SU-DHL-6 (cell line): ENCODE data around the gene RAB6B.

Experiments
- H2AFZ ChIP-seq: fragments of 200-600 bp; sonication (generic); 2 replicates; pipeline ENCODE4 v1.6.1; 2014; ENCODE audit warnings: low read depth, mild to moderate bottlenecking, moderate library complexity, mixed read lengths, antibody characterized with exemption, low read length; ENCODE audit not compliant: severe bottlenecking
- H3F3A ChIP-seq: fragments of 200-600 bp; shearing (Covaris generic); 2 replicates; pipeline ENCODE4 v1.6.0; 2016; ENCODE audit warnings: antibody characterized with exemption, mild to moderate bottlenecking; ENCODE audit not compliant: insufficient read depth
- H3K27ac ChIP-seq: fragments of 200-600 bp; sonication (generic); 2 replicates; pipeline ENCODE4 v1.5.1; 2016; ENCODE audit warnings: low read depth, mild to moderate bottlenecking, low read length, moderate library complexity, mixed read lengths
- H3K27me3 ChIP-seq: fragments of 200-600 bp; sonication (generic), shearing (Covaris generic); 2 replicates; pipeline ENCODE4 v1.6.0; 2014; ENCODE audit warnings: mild to moderate bottlenecking, low read length
- H3K36me3 ChIP-seq: fragments of 200-600 bp; sonication (generic); 2 replicates; pipeline ENCODE4 v1.6.1; 2014; ENCODE audit warnings: mild to moderate bottlenecking, low read length, mixed read lengths
- H3K4me2 ChIP-seq: fragments of 300-600, 200-600 bp; shearing (Covaris generic), sonication (generic); 2 replicates; pipeline ENCODE4 v1.6.0; 2014; ENCODE audit warnings: low read length, low read depth, mild to moderate bottlenecking; ENCODE audit not compliant: poor library complexity, severe bottlenecking
- H3K4me3 ChIP-seq: fragments of 200-600 bp; sonication (generic); 2 replicates; pipeline ENCODE4 v1.5.1; 2014; ENCODE audit warnings: antibody characterized with exemption, low read length, mild to moderate bottlenecking, mixed read lengths; ENCODE audit not compliant: insufficient read depth, poor library complexity, severe bottlenecking
- H3K79me2 ChIP-seq: fragments of 200-600 bp; sonication (generic); 2 replicates; pipeline ENCODE4 v1.6.1; 2014; ENCODE audit warnings: mild to moderate bottlenecking, low read length, moderate library complexity; ENCODE audit not compliant: insufficient read depth
- H3K9ac ChIP-seq: fragments of 200-600 bp; sonication (generic); 2 replicates; pipeline ENCODE4 v1.7.0; 2014; ENCODE audit warnings: mild to moderate bottlenecking, low read length
- H3K9me2 ChIP-seq: fragments of 200-600 bp; sonication (generic); replicated peaks from 2 replicates; pipeline ENCODE4 v1.6.1; 2014; ENCODE audit warnings: low read length; ENCODE audit not compliant: insufficient read depth
- H3K9me3 ChIP-seq: fragments of 200-600 bp; sonication (generic); 2 replicates; pipeline ENCODE4 v1.6.1; 2014; ENCODE audit warnings: low read length, mixed read lengths; ENCODE audit not compliant: insufficient read depth
- H4K20me1 ChIP-seq: fragments of 200-600 bp; sonication (generic); 2 replicates; pipeline ENCODE4 v1.6.1; 2014; ENCODE audit warnings: low read depth, mild to moderate bottlenecking, antibody characterized with exemption, low read length, moderate library complexity, mixed read lengths
- CTCF ChIP-seq: fragments of 200-600 bp; sonication (generic); IDR thresholded peaks from one replicate; pipeline ENCODE4 v1.5.1; 2017; ENCODE audit warnings: antibody characterized with exemption, mild to moderate bottlenecking, low read length, moderate library complexity; ENCODE audit not compliant: insufficient read depth, poor library complexity, severe bottlenecking
- EZH2phosphoT487 ChIP-seq: fragments of 200-600 bp; sonication (generic), shearing (Covaris generic); conservative IDR thresholded peaks from 2 replicates; pipeline ENCODE4 v1.6.1; 2018; ENCODE audit warnings: mild to moderate bottlenecking, antibody characterized with exemption, low read length, moderate library complexity, mixed read lengths

The RAB6B gene

GRCh38 chr3:133932009-133932408, 36.3 kb upstream of the RAB6B start:
- TF ChIP-seq CTCF (no peak), EZH2phosphoT487 (no peak)
- no peak overlapping the region for H3K4me3 ChIP-seq
- no peak overlapping the region for H3K4me2 ChIP-seq
- H2AFZ ChIP-seq: no peak overlapping the region
- H3K27me3 ChIP-seq: no peaks in the 10 kb centered on the region
- H3F3A ChIP-seq: no peaks in the 10 kb centered on the region
- H4K20me1 ChIP-seq: no peaks in the 10 kb centered on the region
- no peaks in the 10 kb centered on the region for H3K79me2 ChIP-seq
- H3K9me2 ChIP-seq: no peaks in the 10 kb centered on the region
- no peaks in the 10 kb centered on the region for H3K36me3 ChIP-seq
- H3K9me3 ChIP-seq: no peaks in the 10 kb centered on the region
- H3K9ac ChIP-seq: no peak overlapping the region
- no peak overlapping the region for H3K27ac ChIP-seq

DNA sequence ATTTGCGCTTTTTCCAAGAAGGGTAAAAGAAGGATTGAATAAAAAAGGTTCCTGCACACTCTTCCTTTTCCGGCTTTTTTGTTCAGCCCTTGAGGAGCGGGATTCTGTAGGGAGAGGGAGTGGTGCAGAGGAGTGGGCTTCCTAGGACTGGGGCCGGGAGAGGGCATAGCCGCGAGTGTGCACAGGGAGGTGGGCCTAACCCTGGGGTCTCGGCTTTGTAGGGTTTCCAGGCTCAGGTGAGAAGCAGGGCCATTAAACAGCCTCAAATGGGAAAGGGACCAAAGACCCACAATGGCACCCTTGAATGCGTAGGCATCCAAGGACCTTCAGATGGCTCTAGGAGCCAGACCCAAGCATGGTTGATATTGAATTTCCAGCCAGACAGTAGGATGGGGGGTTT, 35.4 kb upstream of the RAB6B start:
- H3K9me3 ChIP-seq: no peaks in the 10 kb centered on the region
- H3K9me2 ChIP-seq: no peaks in the 10 kb centered on the region
- H3F3A ChIP-seq: no peaks in the 10 kb centered on the region
- no peak for TF ChIP-seq CTCF
- no peak for TF ChIP-seq EZH2phosphoT487
- no peaks in the 10 kb centered on the region for H3K36me3 ChIP-seq
- no peak overlapping the region for H3K4me2 ChIP-seq
- H3K27me3 ChIP-seq: no peaks in the 10 kb centered on the region
- no peak overlapping the region for H3K27ac ChIP-seq
- H3K79me2 ChIP-seq: no peaks in the 10 kb centered on the region
- no peaks in the 10 kb centered on the region for H4K20me1 ChIP-seq
- H3K9ac ChIP-seq: no peak overlapping the region
- H3K4me3 ChIP-seq: no peak overlapping the region
- no peak overlapping the region for H2AFZ ChIP-seq

GRCh38 chr3:133930341-133930933, 34.8 kb upstream of the RAB6B start:
- Histone ChIP-seq H3K27ac (no peak overlapping the region), H3K4me3 (no peak overlapping the region), H3K9me3 (no peaks in the 10 kb centered on the region), H2AFZ (no peak overlapping the region), H3K4me2 (no peak overlapping the region), H3K27me3 (no peaks in the 10 kb centered on the region), H3F3A (no peaks in the 10 kb centered on the region), H3K36me3 (no peaks in the 10 kb centered on the region), H3K9ac (no peak overlapping the region), H4K20me1 (no peaks in the 10 kb centered on the region), H3K79me2 (no peaks in the 10 kb centered on the region), H3K9me2 (no peaks in the 10 kb centered on the region)
- no peak for TF ChIP-seq EZH2phosphoT487
- peak; percentile 25 for TF ChIP-seq CTCF
